HG03066 (cell line): ENCODE measurements around the gene MARCHF7.
"Not testable (repeated sequence)": the region's sequence is repeated elsewhere in the genome, so short reads cannot be mapped to it uniquely, and the experiment has no call there.

Experiments
- ATAC-seq: cut with Tn5 transposase; IDR thresholded peaks from one replicate; pipeline ENCODE4 v1.9.1; 2021; ENCODE audit warnings: low read depth; ENCODE audit not compliant: unreplicated experiment

MARCHF7 gene

GRCh38 chr2:159716409-159716808, 4.1 kb downstream of the MARCHF7 start:
- ATAC-seq: not testable (repeated sequence)

DNA sequence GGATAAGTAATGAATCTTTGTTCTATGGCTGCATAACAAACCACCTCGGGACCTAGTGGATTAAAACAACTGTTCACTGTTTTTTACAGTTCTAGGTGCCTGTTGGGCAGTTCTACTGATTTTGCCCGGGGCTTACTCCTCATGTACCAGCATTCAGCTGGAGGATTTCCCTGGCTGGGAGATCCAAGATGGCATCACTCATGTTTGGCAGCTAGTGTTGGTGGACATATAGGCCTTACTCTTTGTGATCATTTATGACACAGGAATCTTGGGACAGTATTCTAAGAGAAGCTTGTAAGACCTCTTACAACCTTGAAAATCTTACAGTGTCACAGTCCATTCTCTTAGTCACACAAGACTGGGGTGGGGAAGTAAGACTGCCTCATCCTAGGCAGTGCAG, 4.6 kb downstream of the MARCHF7 start:
- ATAC-seq: no peak

DNA sequence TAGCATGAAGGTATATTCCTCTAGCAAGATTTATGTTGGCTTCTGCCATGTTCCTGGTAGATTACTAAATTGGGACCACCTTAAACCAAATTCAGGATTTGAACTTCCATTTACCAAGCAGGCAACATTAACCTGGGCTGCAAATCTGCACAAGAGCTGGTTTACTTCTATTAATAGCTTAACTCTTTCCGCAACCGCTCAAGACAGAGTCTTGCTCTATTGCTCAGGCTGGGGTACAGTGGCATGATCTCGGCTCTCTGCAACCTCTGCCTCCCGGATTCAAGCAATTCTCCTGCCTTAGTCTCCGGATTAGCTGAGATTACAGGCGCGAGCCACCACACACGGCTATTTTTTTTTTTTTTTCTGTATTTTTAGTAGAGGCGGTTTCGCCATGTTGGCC, 8.4 kb downstream of the MARCHF7 start:
- no peak for ATAC-seq

DNA sequence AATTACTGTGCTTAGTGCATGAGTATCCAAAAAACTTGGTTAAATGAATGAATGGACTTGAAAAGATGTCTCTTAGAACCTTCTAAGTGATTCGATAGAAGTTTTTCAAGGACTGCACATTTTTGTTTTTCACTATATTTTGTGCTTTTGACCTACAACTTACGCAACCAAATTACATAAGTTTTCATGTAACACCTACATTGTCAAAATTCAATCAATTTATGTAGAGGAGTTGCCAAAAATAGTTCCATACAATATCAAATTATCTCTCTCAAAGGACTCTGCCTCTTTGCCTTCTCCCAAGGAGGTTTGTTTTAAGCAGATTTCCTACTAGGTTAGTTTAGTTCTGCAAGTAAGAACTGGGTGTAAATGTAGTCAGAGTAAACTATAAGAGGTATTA, 10.3 kb downstream of the MARCHF7 start:
- ATAC-seq: no peak

DNA sequence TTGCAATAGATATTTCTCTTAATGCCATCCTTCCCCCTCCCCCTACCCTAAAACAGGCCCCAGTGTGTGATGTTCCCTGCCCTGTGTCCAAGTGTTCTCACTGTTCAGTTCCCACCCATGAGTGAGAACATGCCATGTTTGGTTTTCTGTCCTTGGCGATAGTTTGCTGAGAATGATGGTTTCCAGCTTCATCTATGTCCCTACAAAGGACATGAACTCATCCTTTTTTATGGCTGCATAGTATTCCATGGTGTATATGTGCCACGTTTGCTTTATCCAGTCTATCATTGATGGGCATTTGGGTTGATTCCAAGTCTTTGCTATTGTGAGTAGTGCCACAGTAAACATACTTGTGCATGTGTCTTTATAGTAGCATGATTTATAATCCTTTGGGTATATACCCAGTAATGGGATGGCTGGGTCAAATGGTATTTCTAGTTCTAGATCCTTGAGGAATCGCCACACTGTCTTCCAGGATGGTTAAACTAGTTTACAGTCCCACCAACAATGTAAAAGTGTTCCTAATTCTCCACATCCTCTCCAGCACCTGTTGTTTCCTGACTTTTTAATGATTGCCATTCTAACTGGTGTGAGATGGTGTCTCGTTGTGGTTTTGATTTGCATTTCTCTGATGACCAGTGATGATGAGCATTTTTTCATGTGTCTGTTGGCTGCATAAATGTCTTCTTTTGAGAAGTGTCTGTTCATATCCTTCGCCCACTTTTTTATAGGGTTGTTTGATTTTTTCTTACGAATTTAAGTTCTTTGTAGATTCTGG, 12.7 kb downstream of the MARCHF7 start:
- ATAC-seq: not testable (repeated sequence)

GRCh38 chr2:159725713-159726112, 13.4 kb downstream of the MARCHF7 start:
- no peak for ATAC-seq

DNA sequence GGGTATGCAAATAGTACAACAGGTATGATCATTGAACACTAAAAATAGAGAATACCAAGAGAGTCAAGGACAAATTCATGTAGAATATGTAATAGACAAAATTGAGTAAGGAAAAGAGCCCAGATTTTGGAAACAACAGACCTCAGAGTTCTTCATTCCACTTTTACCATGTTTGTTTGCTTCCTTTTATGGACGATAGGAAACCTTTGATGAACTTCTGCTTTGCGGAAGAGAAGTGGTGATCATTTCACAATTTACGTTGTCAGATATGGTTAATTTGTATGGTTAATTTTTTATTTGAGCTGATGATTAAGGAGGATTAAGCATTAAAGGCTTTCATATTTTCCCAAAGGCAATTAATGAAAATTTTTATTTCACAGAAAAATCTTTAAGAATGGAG, 16.3 kb downstream of the MARCHF7 start:
- ATAC-seq: no peak

DNA sequence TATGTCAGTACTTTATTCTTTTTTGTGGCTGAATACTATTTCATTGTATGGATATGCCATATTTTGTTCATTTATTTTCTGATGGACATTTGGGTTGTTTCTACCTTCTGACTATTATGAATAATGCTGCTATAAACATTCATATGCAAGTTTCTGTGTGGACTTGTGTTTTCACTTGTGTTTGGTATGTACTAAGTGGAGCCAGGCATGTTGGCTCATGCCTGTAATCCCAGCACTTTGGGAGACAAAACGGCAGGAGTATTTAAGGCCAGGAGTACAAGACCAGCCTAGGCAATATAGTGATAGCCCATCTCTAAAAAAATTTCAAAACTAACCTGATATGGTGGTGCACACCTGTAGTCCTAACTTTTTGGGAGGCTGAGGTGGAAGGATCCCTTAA, 23.3 kb downstream of the MARCHF7 start:
- no peak for ATAC-seq

- no peak for ATAC-seq
Measured at GRCh38 chr2:159736048-159736447, 23.7 kb downstream of the MARCHF7 start.

GRCh38 chr2:159737292-159737916, 25.1 kb downstream of the MARCHF7 start:
- no peak for ATAC-seq

DNA sequence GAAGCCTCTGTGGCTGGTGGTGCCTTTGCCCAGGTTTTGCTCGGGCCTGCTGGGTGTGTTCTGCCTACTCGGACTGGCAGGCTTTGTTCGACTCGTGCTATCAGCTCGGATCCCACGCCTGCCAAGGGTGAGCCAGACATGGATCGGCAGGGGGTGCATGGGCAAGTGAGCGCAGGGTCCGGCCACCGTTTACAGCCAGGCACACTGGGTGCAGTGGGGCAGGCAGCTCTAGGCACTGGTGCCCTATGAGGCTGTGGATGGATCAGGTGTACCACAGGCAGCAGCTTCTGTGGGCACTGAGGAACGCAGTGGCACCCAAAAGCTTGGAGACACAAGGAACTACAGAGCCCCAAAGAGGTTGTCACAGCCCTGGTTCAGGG, 25.6 kb downstream of the MARCHF7 start:
- no peak for ATAC-seq

GRCh38 chr2:159738509-159739390, 26.4 kb downstream of the MARCHF7 start:
- no peak for ATAC-seq

- ATAC-seq: no peak
Measured at GRCh38 chr2:159742846-159743245, 30.5 kb downstream of the MARCHF7 start.

DNA sequence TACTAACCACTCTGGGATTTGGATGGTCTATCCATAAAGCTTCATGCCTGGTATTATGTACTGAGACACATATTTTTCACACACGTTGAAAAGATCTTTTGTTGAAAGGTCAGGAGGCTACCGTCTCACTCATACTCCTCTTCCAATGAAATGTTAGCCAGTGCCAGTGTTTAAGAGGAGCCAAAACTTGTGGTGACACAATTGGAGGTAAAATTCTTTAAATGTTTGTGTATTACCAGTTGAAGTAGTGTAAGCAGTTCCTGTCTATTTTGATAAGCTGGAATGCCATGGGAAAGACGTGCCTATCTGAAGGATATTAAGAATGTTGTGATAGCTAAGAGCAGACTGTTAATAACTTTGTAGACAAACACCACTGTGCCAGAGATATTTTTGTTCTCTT, 32.1 kb downstream of the MARCHF7 start:
- no peak for ATAC-seq

GRCh38 chr2:159745237-159745636, 32.9 kb downstream of the MARCHF7 start:
- not testable (repeated sequence) for ATAC-seq

GRCh38 chr2:159748089-159748488, 35.8 kb downstream of the MARCHF7 start:
- ATAC-seq: no peak

DNA sequence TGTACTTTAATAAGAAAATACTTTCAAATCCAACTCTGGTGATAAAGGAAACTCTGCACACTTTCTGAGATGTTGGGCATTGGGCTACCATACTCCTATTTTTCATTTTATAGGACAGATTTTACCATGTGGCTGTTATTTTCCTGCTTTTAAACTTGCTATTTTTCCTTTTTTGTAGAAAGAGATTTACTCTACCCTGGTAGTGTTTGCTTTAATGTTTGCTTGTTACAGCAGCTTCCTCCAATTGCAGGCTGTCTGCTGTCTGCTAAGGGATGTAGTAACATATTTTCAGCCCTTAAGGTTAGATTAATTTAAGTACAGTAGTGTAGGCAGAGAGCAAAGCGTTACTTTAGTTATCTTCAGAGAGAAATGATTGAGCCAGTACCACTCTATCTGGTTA, 38.6 kb downstream of the MARCHF7 start:
- no peak for ATAC-seq

DNA sequence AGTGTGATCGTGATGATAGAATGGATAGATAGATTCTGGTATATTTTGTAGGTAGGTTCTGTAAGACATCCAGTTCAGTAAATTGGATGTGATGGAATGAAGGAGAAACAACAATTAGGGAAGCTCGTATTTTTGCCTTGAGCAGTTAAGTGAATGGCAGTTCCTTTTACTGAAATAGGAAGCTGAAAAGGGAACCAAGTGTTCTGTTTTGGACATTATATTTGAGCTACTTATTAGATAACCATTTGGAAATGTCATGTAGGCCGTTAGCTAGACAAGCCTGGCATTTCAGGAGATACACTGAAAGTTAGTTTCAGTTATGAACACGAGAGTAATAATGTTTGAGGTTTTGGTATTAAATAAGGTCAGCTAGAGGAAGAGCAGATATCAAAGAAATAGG, 41.5 kb downstream of the MARCHF7 start:
- no peak for ATAC-seq

DNA sequence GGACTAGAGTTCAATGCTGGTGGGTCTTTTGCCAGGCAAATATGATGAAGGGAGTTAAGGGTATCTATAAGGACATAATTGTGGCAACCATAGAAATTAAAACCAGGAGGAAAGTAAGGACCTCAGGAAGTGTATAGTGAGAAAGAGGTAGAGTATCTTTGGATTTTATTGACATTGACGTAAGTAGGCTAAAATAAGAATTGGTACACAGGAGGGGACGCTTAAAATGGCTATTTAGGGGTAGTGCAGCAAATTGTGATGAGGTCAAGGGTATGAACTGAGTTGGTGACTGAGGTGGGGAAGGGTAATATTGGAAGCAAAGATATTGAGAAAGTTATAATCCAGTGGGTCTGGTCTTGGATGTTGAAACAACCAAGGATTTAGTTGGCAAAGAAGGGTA, 42.7 kb downstream of the MARCHF7 start:
- ATAC-seq: no peak

DNA sequence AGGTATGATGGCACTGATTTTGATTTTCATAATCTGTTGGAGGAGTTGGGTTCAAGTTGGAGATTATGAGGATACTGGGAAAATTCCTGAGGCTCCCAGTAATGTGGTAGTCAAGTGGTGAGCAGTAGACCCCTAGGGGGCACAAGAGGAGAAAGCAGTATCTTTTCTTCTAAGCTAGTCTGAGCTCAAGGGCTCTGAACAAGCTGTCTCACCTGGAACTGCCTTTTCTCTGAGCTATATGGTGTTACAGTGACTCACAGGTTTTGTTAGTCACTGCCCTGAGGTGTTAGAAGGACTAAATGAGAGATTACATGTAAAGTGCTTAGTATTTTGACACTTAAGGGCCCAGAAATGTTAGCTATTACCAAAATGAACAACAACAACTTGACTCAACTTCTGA, 43.5 kb downstream of the MARCHF7 start:
- ATAC-seq: no peak

DNA sequence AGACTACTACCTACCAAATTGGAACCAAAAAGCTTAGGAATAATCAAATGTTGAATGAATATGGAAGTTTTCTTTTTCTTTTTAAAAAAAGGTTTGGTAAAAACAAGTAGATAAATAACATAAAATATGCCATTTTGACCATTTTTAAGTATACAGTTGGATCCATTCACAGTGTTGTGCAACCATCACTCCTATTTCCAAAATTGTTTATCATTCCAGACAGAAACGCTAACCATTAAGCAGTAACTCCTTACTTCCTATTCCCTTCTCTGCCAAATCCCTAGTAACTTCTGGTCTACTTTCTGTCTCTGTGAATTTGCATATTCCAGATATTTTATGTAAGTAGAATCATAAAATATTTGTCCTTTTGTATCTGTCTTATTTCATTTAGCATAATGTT, 45.9 kb downstream of the MARCHF7 start:
- ATAC-seq: no peak
